ENCODE data around the gene VKORC1. TPM values are rescaled to one million over a fixed set of nuclear protein-coding genes. Genes with fewer than 3 reads are reported as not detected.
"Not testable (repeated sequence)": the region's sequence is repeated elsewhere in the genome, so short reads cannot be mapped to it uniquely, and the experiment has no call there.

The VKORC1 gene
- polyA plus RNA-seq, 2 of the 4 experiments (the other 2 are of a cell fraction): 94.2 to 101 TPM

- FAIRE-seq: no peak
- CTCF ChIA-PET: interaction anchor here (0.8 to 6.8 kb wide), 63 partner anchors 7 to 311 kb away, joined by 3 to 166 read pairs (median 5); partner anchors contain the start of genes HSD3B7, KAT8, PYCARD and VKORC1
- Histone ChIP-seq H3K27ac (peak overlapping the region; percentile 69 to 84), H3K4me2 (peak overlapping the region; percentile 71), H3K4me3 (no peak overlapping the region), H3K9me3 (no peaks in the 10 kb centered on the region), H3K4me1 (peaks cover 30% of the 10 kb centered on the region)
- 48% methylated on average over 8 of the region's 10 CpGs for WGBS (ENCODE audit: missing lambda C conversion rate)
- no peak for DNase-seq (ENCODE audit: low read depth in 1 of 2, low spot score in 1 of 2)
- TF ChIP-seq HOXA7 (CRISPR knock-in tag; IDR thresholded peaks at IDR 0.05): no peak
- TF ChIP-seq ZFP36 (IDR thresholded peaks at IDR 0.05; ENCODE audit: borderline replicate concordance, partially characterized antibody): no peak
- TF ChIP-seq MAZ (IDR thresholded peaks at IDR 0.05; ENCODE audit: borderline replicate concordance, low read depth, low read length): no peak
- no peak for TF ChIP-seq ZSCAN20 (CRISPR knock-in tag; IDR thresholded peaks at IDR 0.05)
- TF ChIP-seq SMC3 (IDR thresholded peaks at IDR 0.05): no peak
- TF ChIP-seq HEYL (CRISPR knock-in tag; IDR thresholded peaks at IDR 0.05): no peak
- no peak for TF ChIP-seq NFE2L2 (conservative IDR thresholded peaks at IDR 0.05; ENCODE audit: low read length)
- TF ChIP-seq TP53 (CRISPR knock-in tag; IDR thresholded peaks at IDR 0.05): no peak
- no peak for TF ChIP-seq POLR2AphosphoS2 (conservative IDR thresholded peaks at IDR 0.05; ENCODE audit: low read length)
- POLR2A ChIA-PET: interaction anchor here (0.5 to 2.9 kb wide), 28 partner anchors 9 to 319 kb away, joined by 3 to 73 read pairs (median 4); partner anchors contain the start of genes ARMC5, FUS, HSD3B7 and KAT8
- ATAC-seq: peak; percentile 21 to 24
Measured at GRCh38 chr16:31141489-31142108, 47.0 kb upstream of the VKORC1 start.

- peak overlapping the region; percentile 71; the same call in 1 of the 3 replicates for H3K4me2 ChIP-seq
- H3K27ac ChIP-seq: peak overlapping the region; percentile 69 to 84; a peak in 5 of 6 replicates
- not testable (repeated sequence) for ATAC-seq; FAIRE-seq; DNase-seq (ENCODE audit: low read depth in 1 of 2, low spot score in 1 of 2); H3K4me3 ChIP-seq; H3K9me3 ChIP-seq
- 94% methylated on average over 9 of the region's 9 CpGs for WGBS (ENCODE audit: missing lambda C conversion rate)
- CTCF ChIA-PET: interaction anchor here (0.5 to 6.8 kb wide), 8 partner anchors 22 to 302 kb away, joined by 3 to 166 read pairs (median 6); partner anchors contain the start of genes HSD3B7, KAT8, VKORC1 and ZNF843
- H3K4me1 ChIP-seq: peaks cover 30% of the 10 kb centered on the region
- POLR2A ChIA-PET: interaction anchor here (1.7 to 2.9 kb wide), 3 partner anchors 15 to 39 kb away, joined by 9 to 73 read pairs (median 37); partner anchors contain the start of genes FUS and KAT8
Measured at GRCh38 chr16:31141071-31141469, 46.5 kb upstream of the VKORC1 start.

- Histone ChIP-seq H3K4me2 (peak overlapping the region; percentile 64), H3K27ac (peak overlapping the region; percentile 71 to 88), H3K4me3 (no peak overlapping the region), H3K9me3 (no peaks in the 10 kb centered on the region), H3K4me1 (peaks cover 46% of the 10 kb centered on the region)
- TF ChIP-seq USF2 (IDR thresholded peaks at IDR 0.05) (peak; percentile 35; the same call in 1 of the 2 replicates), BCL3 (IDR thresholded peaks at IDR 0.05) (no peak), CBX8 (IDR thresholded peaks at IDR 0.05) (no peak), MAX (IDR thresholded peaks at IDR 0.05) (peak; percentile 74), BHLHE40 (IDR thresholded peaks at IDR 0.05; ENCODE audit: low read depth, low read length) (peak; percentile 94), FOSL2 (IDR thresholded peaks at IDR 0.05) (no peak), FOSL2 (CRISPR knock-in tag; IDR thresholded peaks at IDR 0.05) (peak; percentile 71)
- DNase-seq (ENCODE audit: low read depth in 1 of 2, low spot score in 1 of 2) (peak; percentile 64 to 76), ATAC-seq (peak; percentile 22 to 24; a peak in 4 of 6 replicates), FAIRE-seq (no peak)
- WGBS (ENCODE audit: missing lambda C conversion rate): 55% methylated on average over 25 of the region's 27 CpGs
- POLR2A ChIA-PET: interaction anchor here (1.4 to 2.0 kb wide), 2 partner anchors 22 to 41 kb away, joined by 3 to 17 read pairs; partner anchors contain the start of genes FUS and KAT8
- CTCF ChIA-PET: interaction anchor here (1.0 to 6.8 kb wide), 3 partner anchors 20 to 154 kb away, joined by 3 to 166 read pairs (median 5); partner anchors contain the start of genes HSD3B7 and KAT8
Measured at GRCh38 chr16:31138621-31139578, 44.3 kb upstream of the VKORC1 start.

- POLR2A ChIA-PET: interaction anchor here (0.6 to 2.9 kb wide), 3 partner anchors 19 to 84 kb away, joined by 3 to 10 read pairs (median 3); partner anchors contain the start of genes FUS and KAT8
- CTCF ChIA-PET: interaction anchor here (0.9 to 1.3 kb wide), 3 partner anchors 17 to 183 kb away, joined by 3 to 5 read pairs (median 3); partner anchors contain the start of gene HSD3B7
- not testable (repeated sequence) for H3K4me3 ChIP-seq; FAIRE-seq; H3K4me2 ChIP-seq; DNase-seq (ENCODE audit: low read depth in 1 of 2, low spot score in 1 of 2); H3K9me3 ChIP-seq; H3K27ac ChIP-seq; ATAC-seq
- peaks cover 41% of the 10 kb centered on the region for H3K4me1 ChIP-seq
- WGBS (ENCODE audit: missing lambda C conversion rate): 87% methylated on average over 20 of the region's 20 CpGs
Measured at GRCh38 chr16:31136822-31137499, 42.4 kb upstream of the VKORC1 start.
